CMK (cell line): Measurements from ENCODE around the gene SLCO4A1.
"Not testable (repeated sequence)": the region's sequence is repeated elsewhere in the genome, so short reads cannot be mapped to it uniquely, and the experiment has no call there.

Experiments used
- DNase-seq: peaks from one replicate; pipeline ENCODE4 v3.0.0-alpha.2; 2010; ENCODE audit warnings: low read depth

The SLCO4A1 gene

GRCh38 chr20:62623488-62624324, 18.6 kb upstream of the SLCO4A1 start:
- peak; percentile 94 for DNase-seq

GRCh38 chr20:62624325-62624690, 18.0 kb upstream of the SLCO4A1 start:
- DNase-seq: no peak

- DNase-seq: no peak
Measured at GRCh38 chr20:62624719-62625453, 17.4 kb upstream of the SLCO4A1 start.

- DNase-seq: no peak
Measured at GRCh38 chr20:62625516-62625915, 16.8 kb upstream of the SLCO4A1 start.

GRCh38 chr20:62625921-62626547, 16.3 kb upstream of the SLCO4A1 start:
- DNase-seq: no peak

- not testable (repeated sequence) for DNase-seq
Measured at GRCh38 chr20:62627425-62627824, 14.9 kb upstream of the SLCO4A1 start.

- DNase-seq: no peak
Measured at GRCh38 chr20:62627901-62628612, 14.2 kb upstream of the SLCO4A1 start.

GRCh38 chr20:62628691-62629090, 13.6 kb upstream of the SLCO4A1 start:
- no peak for DNase-seq

- DNase-seq: no peak
Measured at GRCh38 chr20:62629864-62630470, 12.3 kb upstream of the SLCO4A1 start.

- no peak for DNase-seq
Measured at GRCh38 chr20:62631336-62632308, 10.7 kb upstream of the SLCO4A1 start.

- no peak for DNase-seq
Measured at GRCh38 chr20:62632575-62633090, 9.7 kb upstream of the SLCO4A1 start.

GRCh38 chr20:62633598-62634329, 8.5 kb upstream of the SLCO4A1 start:
- no peak for DNase-seq

- DNase-seq: no peak
Measured at GRCh38 chr20:62634330-62634967, 7.9 kb upstream of the SLCO4A1 start.

GRCh38 chr20:62635232-62635631, 7.1 kb upstream of the SLCO4A1 start:
- no peak for DNase-seq

GRCh38 chr20:62635852-62636251, 6.5 kb upstream of the SLCO4A1 start:
- DNase-seq: no peak

- DNase-seq: no peak
Measured at GRCh38 chr20:62636446-62636845, 5.9 kb upstream of the SLCO4A1 start.

GRCh38 chr20:62637110-62637509, 5.2 kb upstream of the SLCO4A1 start:
- no peak for DNase-seq

- no peak for DNase-seq
Measured at GRCh38 chr20:62637521-62638054, 4.7 kb upstream of the SLCO4A1 start.

GRCh38 chr20:62638055-62638570, 4.2 kb upstream of the SLCO4A1 start:
- no peak for DNase-seq
